COLO668 (cell line): ENCODE measurements around the gene STMP1.
"Not testable (repeated sequence)": the region's sequence is repeated elsewhere in the genome, so short reads cannot be mapped to it uniquely, and the experiment has no call there.

Experiments
- DNase-seq: peaks from one replicate; lab custom pipeline; 2025; ENCODE audit not compliant: unreplicated experiment; lab: John Stamatoyannopoulos, UW

Gene STMP1

GRCh38 chr7:135664046-135664589 is 1.8 kb downstream of the STMP1 start:
- no peak for DNase-seq

- no peak for DNase-seq
These were observed 2.7 kb downstream of the STMP1 start for GRCh38 chr7:135665042-135665441.

- no peak for DNase-seq
These were observed 3.8 kb downstream of the STMP1 start for GRCh38 chr7:135666156-135666555.

GRCh38 chr7:135666846-135667245 is 4.5 kb downstream of the STMP1 start:
- DNase-seq = no peak

GRCh38 chr7:135667626-135668025 is 5.3 kb downstream of the STMP1 start:
- not testable (repeated sequence) for DNase-seq

- DNase-seq = not testable (repeated sequence)
These were observed 6.6 kb downstream of the STMP1 start for GRCh38 chr7:135668852-135669395.

- no peak for DNase-seq
These were observed 7.5 kb downstream of the STMP1 start for GRCh38 chr7:135669774-135670173.

- DNase-seq = no peak
These were observed 7.9 kb downstream of the STMP1 start for GRCh38 chr7:135670179-135670578.

- peak; percentile 15 for DNase-seq
These were observed 10.4 kb downstream of the STMP1 start for GRCh38 chr7:135672560-135673359.

GRCh38 chr7:135673360-135673706 is 11.0 kb downstream of the STMP1 start:
- DNase-seq = no peak

- DNase-seq = no peak
These were observed 16.6 kb downstream of the STMP1 start for GRCh38 chr7:135678612-135679575.

- DNase-seq = no peak
These were observed 19.4 kb downstream of the STMP1 start for GRCh38 chr7:135681762-135682161.

GRCh38 chr7:135682191-135682590 is 19.9 kb downstream of the STMP1 start:
- DNase-seq = no peak

- no peak for DNase-seq
These were observed 21.3 kb downstream of the STMP1 start for GRCh38 chr7:135683609-135684008.

GRCh38 chr7:135684136-135684535 is 21.8 kb downstream of the STMP1 start:
- DNase-seq = no peak

- no peak for DNase-seq
These were observed 22.4 kb downstream of the STMP1 start for GRCh38 chr7:135684699-135685098.

- DNase-seq = no peak
These were observed 23.2 kb downstream of the STMP1 start for GRCh38 chr7:135685306-135686084.

GRCh38 chr7:135687466-135687865 is 25.2 kb downstream of the STMP1 start:
- DNase-seq = no peak

- no peak for DNase-seq
These were observed 28.3 kb downstream of the STMP1 start for GRCh38 chr7:135690566-135690965.

GRCh38 chr7:135692055-135692454 is 29.7 kb downstream of the STMP1 start:
- DNase-seq = no peak

- DNase-seq = not testable (repeated sequence)
These were observed 30.3 kb downstream of the STMP1 start for GRCh38 chr7:135692606-135693005.
